GM19324 (cell line): Measurements from ENCODE around the gene CACUL1.
"Not testable (repeated sequence)": the region's sequence is repeated elsewhere in the genome, so short reads cannot be mapped to it uniquely, and the experiment has no call there.

ENCODE experiments used
- ATAC-seq: cut with Tn5 transposase; IDR thresholded peaks from one replicate; pipeline ENCODE4 v1.9.1; 2021; ENCODE audit warnings: mild to moderate bottlenecking, moderate library complexity; ENCODE audit not compliant: unreplicated experiment, low FRiP score

The CACUL1 gene

GRCh38 chr10:118658762-118659161 lies 96.0 kb downstream of the CACUL1 start:
- no peak for ATAC-seq

- not testable (repeated sequence) for ATAC-seq
These were observed 96.6 kb downstream of the CACUL1 start for GRCh38 chr10:118658168-118658567.

- ATAC-seq, result not testable (repeated sequence)
These were observed 109.5 kb downstream of the CACUL1 start for GRCh38 chr10:118645294-118645693.

- no peak for ATAC-seq
These were observed 112.5 kb downstream of the CACUL1 start for GRCh38 chr10:118642228-118642627.

GRCh38 chr10:118638680-118639079 lies 116.1 kb downstream of the CACUL1 start:
- ATAC-seq, result no peak

- no peak for ATAC-seq
These were observed 118.9 kb downstream of the CACUL1 start for GRCh38 chr10:118635674-118636402.

- no peak for ATAC-seq
These were observed 121.0 kb downstream of the CACUL1 start for GRCh38 chr10:118633786-118634185.

- no peak for ATAC-seq
These were observed 125.6 kb downstream of the CACUL1 start for GRCh38 chr10:118629211-118629610.

GRCh38 chr10:118628397-118628796 lies 126.4 kb downstream of the CACUL1 start:
- no peak for ATAC-seq

GRCh38 chr10:118626953-118627352 lies 127.8 kb downstream of the CACUL1 start:
- ATAC-seq, result no peak
